AG09309 (cell line): ENCODE data around the gene KCNS3.

ENCODE experiments used
- DNase-seq: peaks from one replicate; pipeline ENCODE4 v3.0.0-alpha.2; 2010; ENCODE audit warnings: low read depth
- H3K4me3 ChIP-seq: 2 replicates; pipeline ENCODE4 v1.5.1; 2011; ENCODE audit warnings: mild to moderate bottlenecking, low read depth, low read length, moderate library complexity; ENCODE audit not compliant: control insufficient read depth
- CTCF ChIP-seq: IDR thresholded peaks from 2 replicates; pipeline ENCODE4 v1.5.1; 2011; ENCODE audit warnings: mild to moderate bottlenecking, low read depth, low read length, inconsistent platforms; ENCODE audit not compliant: insufficient read depth, control insufficient read depth; ENCODE audit errors: missing control alignments

KCNS3 gene

GRCh38 chr2:17934721-17935120, 56.3 kb downstream of the KCNS3 start:
- no peak overlapping the region for H3K4me3 ChIP-seq
- no peak for TF ChIP-seq CTCF
- DNase-seq = peak; percentile 52

GRCh38 chr2:17935242-17935885, 56.9 kb downstream of the KCNS3 start:
- DNase-seq = no peak
- no peak overlapping the region for H3K4me3 ChIP-seq
- TF ChIP-seq CTCF = no peak

- no peak overlapping the region for H3K4me3 ChIP-seq
- no peak for DNase-seq
- TF ChIP-seq CTCF = no peak
Observed at GRCh38 chr2:17936599-17936998, 58.1 kb downstream of the KCNS3 start.

- TF ChIP-seq CTCF = no peak
- no peak for DNase-seq
- H3K4me3 ChIP-seq = no peak overlapping the region
Observed at GRCh38 chr2:17940091-17940630, 61.7 kb downstream of the KCNS3 start.

GRCh38 chr2:17943444-17943843, 65.0 kb downstream of the KCNS3 start:
- no peak for DNase-seq
- no peak overlapping the region for H3K4me3 ChIP-seq
- TF ChIP-seq CTCF = no peak

- DNase-seq = no peak
- no peak overlapping the region for H3K4me3 ChIP-seq
- TF ChIP-seq CTCF = no peak
Observed at GRCh38 chr2:17947113-17947512, 68.6 kb downstream of the KCNS3 start.
